HepG2 (cell line): ENCODE data around the gene ESRRB. TPM values are rescaled to one million over a fixed set of nuclear protein-coding genes. Genes with fewer than 3 reads are reported as not detected.

ENCODE experiments used
- ASH2L ChIP-seq: fragments of 300-600, 200-600 bp; sonication (generic); IDR thresholded peaks from 2 replicates; pipeline ENCODE4 v1.7.0; 2017; ENCODE audit warnings: low read depth, mild to moderate bottlenecking, moderate library complexity, mixed read lengths, low read length; ENCODE audit not compliant: insufficient read length
- EEA1 ChIP-seq: sonication (generic); formaldehyde crosslinking; IDR thresholded peaks from 2 replicates; pipeline ENCODE4 v1.5.1; 2020; ENCODE audit warnings: mild to moderate bottlenecking, missing genetic modification reagents, borderline replicate concordance
- GABPA ChIP-seq, 2 experiments: IDR thresholded peaks; 2 replicates each; pipeline ENCODE4 v1.6.1; 2011 to 2016; ENCODE audit warnings: low read depth in 2 of 2, low read length in 1 of 2, missing biosample characterization in 1 of 2, missing genetic modification characterization in 1 of 2
- HMG20B ChIP-seq: conservative IDR thresholded peaks from 2 replicates; pipeline ENCODE4 v1.6.1; 2016; ENCODE audit warnings: missing genetic modification reagents, missing compliant biosample characterization
- POLR2A ChIP-seq, 2 experiments: IDR thresholded peaks; 2 replicates each; pipeline ENCODE4 v1.6.1; 2011; ENCODE audit warnings: low read depth in 2 of 2, low read length in 2 of 2, mild to moderate bottlenecking in 1 of 2, moderate library complexity in 1 of 2; ENCODE audit not compliant: insufficient read depth in 1 of 2
- RXRA ChIP-seq: sonication (generic); formaldehyde crosslinking; IDR thresholded peaks from 2 replicates; pipeline ENCODE4 v1.5.1; 2020; ENCODE audit warnings: missing genetic modification reagents
- SAFB2 ChIP-seq: sonication (generic); formaldehyde crosslinking; IDR thresholded peaks from 2 replicates; pipeline ENCODE4 v1.5.1; 2020; ENCODE audit warnings: missing genetic modification reagents, low read depth, mild to moderate bottlenecking, borderline replicate concordance
- SNAPC2 ChIP-seq: sonication (generic); formaldehyde crosslinking; IDR thresholded peaks from 2 replicates; pipeline ENCODE4 v1.8.1; 2022; ENCODE audit warnings: mild to moderate bottlenecking, missing genetic modification reagents
- SOX13 ChIP-seq, 3 experiments: fragments of 450-650 bp in 1 of 3; sonication (generic) in 1 of 3; formaldehyde crosslinking in 1 of 3; IDR thresholded peaks in 2 of 3; conservative IDR thresholded peaks in 1 of 3; 2 replicates each; pipeline versions ENCODE4 v1.5.0 to v1.6.1; 2016 to 2020; ENCODE audit warnings: antibody characterized with exemption in 1 of 3, mild to moderate bottlenecking in 1 of 3, missing compliant biosample characterization in 1 of 3, missing genetic modification reagents in 1 of 3, moderate library complexity in 1 of 3
- TBX2 ChIP-seq: sonication (generic); formaldehyde crosslinking; IDR thresholded peaks from 2 replicates; pipeline ENCODE4 v1.5.0; 2020; ENCODE audit warnings: missing genetic modification reagents, mild to moderate bottlenecking, borderline replicate concordance
- TCF7 ChIP-seq: sonication (generic); IDR thresholded peaks from 2 replicates; pipeline ENCODE4 v1.6.1; 2016; ENCODE audit warnings: antibody characterized with exemption, low read depth
- ZNF605 ChIP-seq: sonication (generic); formaldehyde crosslinking; IDR thresholded peaks from 2 replicates; pipeline ENCODE4 v1.8.0; 2022; ENCODE audit warnings: mild to moderate bottlenecking, missing genetic modification reagents
- ZNF644 ChIP-seq: IDR thresholded peaks from 2 replicates; pipeline ENCODE4 v1.6.1; 2016; ENCODE audit warnings: low read depth
- polyA plus RNA-seq, 8 experiments: library from polyadenylated mRNA; depleted of rRNA in 3 of 8; stranded (reverse) in 7 of 8; unstranded in 1 of 8; fragments of >200 nt; fragmentation: Illumina TruSeq in 4 of 8; extraction: Trizol in 4 of 8; gene quantifications; 2 replicates each; pipeline versions ENCODE4 v1.2.1 to v1.2.3, GENCODE V29; 2011 to 2016; ENCODE audit warnings: low read depth in 4 of 8, missing spikeins in 1 of 8, mixed read lengths in 1 of 8; ENCODE audit not compliant: insufficient read depth in 1 of 8
- total RNA-seq, 5 experiments: library from RNA; depleted of rRNA; stranded (reverse); fragments of >200 nt; fragmentation: Illumina TruSeq; extraction: Trizol; gene quantifications; 2 replicates each; pipeline ENCODE4 v1.2.3, GENCODE V29; 2016; ENCODE audit warnings: low read depth in 1 of 5
- TF ChIP-seq, protein P1 (sequence below): IDR thresholded peaks from 2 replicates; pipeline ENCODE4 v1.6.1; 2012; ENCODE audit warnings: low read depth, low read length, improper control_type of control experiment
- TF ChIP-seq, protein P2 (sequence below): sonication (generic); formaldehyde crosslinking; IDR thresholded peaks from 2 replicates; pipeline ENCODE4 v1.4.0; 2020; ENCODE audit warnings: missing genetic modification reagents, borderline replicate concordance
- TF ChIP-seq, protein P3 (sequence below): sonication (generic); formaldehyde crosslinking; IDR thresholded peaks from 2 replicates; pipeline ENCODE4 v1.5.0; 2020; ENCODE audit warnings: mild to moderate bottlenecking, missing genetic modification reagents
- TF ChIP-seq, protein P4 (sequence below): sonication (generic); formaldehyde crosslinking; IDR thresholded peaks from 2 replicates; pipeline ENCODE4 v1.4.0; 2020; ENCODE audit warnings: low read depth, missing genetic modification reagents

ESRRB gene
- total and polyA plus RNA-seq, 2 of the 13 experiments (the other 11 are each of a cell fraction or from before 2014, with no cell fraction given), result 0.04 to 0.33 TPM

DNA sequence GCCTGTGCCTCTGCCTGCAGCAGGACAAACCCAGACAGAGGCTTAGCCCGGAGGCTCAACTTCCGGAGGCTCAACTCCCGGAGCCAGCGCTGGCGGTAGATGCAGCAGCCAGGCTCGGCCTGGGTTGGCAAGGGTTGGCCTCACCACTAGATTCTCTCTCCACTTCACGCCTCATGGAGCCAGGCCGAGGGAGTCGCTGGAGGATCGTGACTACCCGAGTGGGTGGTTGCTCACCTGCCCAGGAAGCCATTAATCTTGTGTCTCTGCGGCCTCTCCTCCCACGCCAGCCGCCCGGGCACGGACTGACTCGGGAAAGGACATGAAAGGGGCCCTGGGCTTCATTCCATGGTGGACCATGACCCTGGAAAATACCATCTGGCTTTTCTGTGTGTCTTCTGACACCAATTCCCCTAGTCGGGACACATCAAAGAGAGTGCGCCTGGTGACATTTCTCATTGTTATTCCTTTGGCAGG is 20.8 kb downstream of the ESRRB start (continued):
- TF ChIP-seq, protein P1, sequence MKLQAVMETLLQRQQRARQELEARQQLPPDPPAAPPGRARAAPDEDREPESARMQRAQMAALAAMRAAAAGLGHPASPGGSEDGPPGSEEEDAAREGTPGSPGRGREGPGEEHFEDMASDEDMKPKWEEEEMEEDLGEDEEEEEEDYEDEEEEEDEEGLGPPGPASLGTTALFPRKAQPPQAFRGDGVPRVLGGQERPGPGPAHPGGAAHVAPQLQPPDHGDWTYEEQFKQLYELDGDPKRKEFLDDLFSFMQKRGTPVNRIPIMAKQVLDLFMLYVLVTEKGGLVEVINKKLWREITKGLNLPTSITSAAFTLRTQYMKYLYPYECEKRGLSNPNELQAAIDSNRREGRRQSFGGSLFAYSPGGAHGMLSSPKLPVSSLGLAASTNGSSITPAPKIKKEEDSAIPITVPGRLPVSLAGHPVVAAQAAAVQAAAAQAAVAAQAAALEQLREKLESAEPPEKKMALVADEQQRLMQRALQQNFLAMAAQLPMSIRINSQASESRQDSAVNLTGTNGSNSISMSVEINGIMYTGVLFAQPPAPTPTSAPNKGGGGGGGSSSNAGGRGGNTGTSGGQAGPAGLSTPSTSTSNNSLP, result 0 out of 2 replicates have a peak, but pooled peaks have one; percentile 35
- TF ChIP-seq RXRA (CRISPR knock-in tag) (peak; percentile 50; the same call in 1 of the 2 replicates), SAFB2 (CRISPR knock-in tag) (0 out of 2 replicates have a peak, but pooled peaks have one; percentile 48), ASH2L (peak; percentile 89), GABPA (IDR thresholded peaks at IDR 0.05; ENCODE audit: low read depth, low read length) (no peak), GABPA (CRISPR knock-in tag; IDR thresholded peaks at IDR 0.05; ENCODE audit: low read depth) (0 out of 2 replicates have a peak, but pooled peaks have one; percentile 10), POLR2A (IDR thresholded peaks at IDR 0.05; ENCODE audit: insufficient read depth in 1 of 2, low read depth in 2 of 2, low read length in 2 of 2) (no peak), SNAPC2 (no peak), EEA1 (0 out of 2 replicates have a peak, but pooled peaks have one; percentile 56), HMG20B (CRISPR knock-in tag) (0 out of 2 replicates have a peak, but pooled peaks have one; percentile 15), ZNF605 (CRISPR knock-in tag) (0 out of 2 replicates have a peak, but pooled peaks have one; percentile 39), ZNF644 (CRISPR knock-in tag) (peak; percentile 27; the same call in 1 of the 2 replicates), TBX2 (CRISPR knock-in tag) (0 out of 2 replicates have a peak, but pooled peaks have one; percentile 23), SOX13 (IDR thresholded peaks at IDR 0.05) (no peak), SOX13 (CRISPR knock-in tag; conservative IDR thresholded peaks at IDR 0.05 in 1 of 2, IDR thresholded peaks at IDR 0.05 in 1 of 2) (peak in 1 of 2 experiments; percentile 85; a peak in 2 of 4 replicates), TCF7 (peak; percentile 85)
- TF ChIP-seq, protein P2, sequence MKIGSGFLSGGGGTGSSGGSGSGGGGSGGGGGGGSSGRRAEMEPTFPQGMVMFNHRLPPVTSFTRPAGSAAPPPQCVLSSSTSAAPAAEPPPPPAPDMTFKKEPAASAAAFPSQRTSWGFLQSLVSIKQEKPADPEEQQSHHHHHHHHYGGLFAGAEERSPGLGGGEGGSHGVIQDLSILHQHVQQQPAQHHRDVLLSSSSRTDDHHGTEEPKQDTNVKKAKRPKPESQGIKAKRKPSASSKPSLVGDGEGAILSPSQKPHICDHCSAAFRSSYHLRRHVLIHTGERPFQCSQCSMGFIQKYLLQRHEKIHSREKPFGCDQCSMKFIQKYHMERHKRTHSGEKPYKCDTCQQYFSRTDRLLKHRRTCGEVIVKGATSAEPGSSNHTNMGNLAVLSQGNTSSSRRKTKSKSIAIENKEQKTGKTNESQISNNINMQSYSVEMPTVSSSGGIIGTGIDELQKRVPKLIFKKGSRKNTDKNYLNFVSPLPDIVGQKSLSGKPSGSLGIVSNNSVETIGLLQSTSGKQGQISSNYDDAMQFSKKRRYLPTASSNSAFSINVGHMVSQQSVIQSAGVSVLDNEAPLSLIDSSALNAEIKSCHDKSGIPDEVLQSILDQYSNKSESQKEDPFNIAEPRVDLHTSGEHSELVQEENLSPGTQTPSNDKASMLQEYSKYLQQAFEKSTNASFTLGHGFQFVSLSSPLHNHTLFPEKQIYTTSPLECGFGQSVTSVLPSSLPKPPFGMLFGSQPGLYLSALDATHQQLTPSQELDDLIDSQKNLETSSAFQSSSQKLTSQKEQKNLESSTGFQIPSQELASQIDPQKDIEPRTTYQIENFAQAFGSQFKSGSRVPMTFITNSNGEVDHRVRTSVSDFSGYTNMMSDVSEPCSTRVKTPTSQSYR (CRISPR knock-in tag), result peak; percentile 23; the same call in 1 of the 2 replicates
- TF ChIP-seq, protein P3, sequence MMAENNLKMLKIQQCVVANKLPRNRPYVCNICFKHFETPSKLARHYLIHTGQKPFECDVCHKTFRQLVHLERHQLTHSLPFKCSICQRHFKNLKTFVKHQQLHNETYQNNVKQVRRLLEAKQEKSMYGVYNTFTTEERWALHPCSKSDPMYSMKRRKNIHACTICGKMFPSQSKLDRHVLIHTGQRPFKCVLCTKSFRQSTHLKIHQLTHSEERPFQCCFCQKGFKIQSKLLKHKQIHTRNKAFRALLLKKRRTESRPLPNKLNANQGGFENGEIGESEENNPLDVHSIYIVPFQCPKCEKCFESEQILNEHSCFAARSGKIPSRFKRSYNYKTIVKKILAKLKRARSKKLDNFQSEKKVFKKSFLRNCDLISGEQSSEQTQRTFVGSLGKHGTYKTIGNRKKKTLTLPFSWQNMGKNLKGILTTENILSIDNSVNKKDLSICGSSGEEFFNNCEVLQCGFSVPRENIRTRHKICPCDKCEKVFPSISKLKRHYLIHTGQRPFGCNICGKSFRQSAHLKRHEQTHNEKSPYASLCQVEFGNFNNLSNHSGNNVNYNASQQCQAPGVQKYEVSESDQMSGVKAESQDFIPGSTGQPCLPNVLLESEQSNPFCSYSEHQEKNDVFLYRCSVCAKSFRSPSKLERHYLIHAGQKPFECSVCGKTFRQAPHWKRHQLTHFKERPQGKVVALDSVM (CRISPR knock-in tag), result peak; percentile 99
- TF ChIP-seq, protein P4, sequence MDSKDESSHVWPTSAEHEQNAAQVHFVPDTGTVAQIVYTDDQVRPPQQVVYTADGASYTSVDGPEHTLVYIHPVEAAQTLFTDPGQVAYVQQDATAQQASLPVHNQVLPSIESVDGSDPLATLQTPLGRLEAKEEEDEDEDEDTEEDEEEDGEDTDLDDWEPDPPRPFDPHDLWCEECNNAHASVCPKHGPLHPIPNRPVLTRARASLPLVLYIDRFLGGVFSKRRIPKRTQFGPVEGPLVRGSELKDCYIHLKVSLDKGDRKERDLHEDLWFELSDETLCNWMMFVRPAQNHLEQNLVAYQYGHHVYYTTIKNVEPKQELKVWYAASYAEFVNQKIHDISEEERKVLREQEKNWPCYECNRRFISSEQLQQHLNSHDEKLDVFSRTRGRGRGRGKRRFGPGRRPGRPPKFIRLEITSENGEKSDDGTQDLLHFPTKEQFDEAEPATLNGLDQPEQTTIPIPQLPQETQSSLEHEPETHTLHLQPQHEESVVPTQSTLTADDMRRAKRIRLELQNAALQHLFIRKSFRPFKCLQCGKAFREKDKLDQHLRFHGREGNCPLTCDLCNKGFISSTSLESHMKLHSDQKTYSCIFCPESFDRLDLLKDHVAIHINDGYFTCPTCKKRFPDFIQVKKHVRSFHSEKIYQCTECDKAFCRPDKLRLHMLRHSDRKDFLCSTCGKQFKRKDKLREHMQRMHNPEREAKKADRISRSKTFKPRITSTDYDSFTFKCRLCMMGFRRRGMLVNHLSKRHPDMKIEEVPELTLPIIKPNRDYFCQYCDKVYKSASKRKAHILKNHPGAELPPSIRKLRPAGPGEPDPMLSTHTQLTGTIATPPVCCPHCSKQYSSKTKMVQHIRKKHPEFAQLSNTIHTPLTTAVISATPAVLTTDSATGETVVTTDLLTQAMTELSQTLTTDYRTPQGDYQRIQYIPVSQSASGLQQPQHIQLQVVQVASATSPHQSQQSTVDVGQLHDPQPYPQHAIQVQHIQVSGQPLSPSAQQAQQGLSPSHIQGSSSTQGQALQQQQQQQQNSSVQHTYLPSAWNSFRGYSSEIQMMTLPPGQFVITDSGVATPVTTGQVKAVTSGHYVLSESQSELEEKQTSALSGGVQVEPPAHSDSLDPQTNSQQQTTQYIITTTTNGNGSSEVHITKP, result peak; percentile 66; the same call in 1 of the 2 replicates
